Measurements from ENCODE around the gene INTS15.

DNA sequence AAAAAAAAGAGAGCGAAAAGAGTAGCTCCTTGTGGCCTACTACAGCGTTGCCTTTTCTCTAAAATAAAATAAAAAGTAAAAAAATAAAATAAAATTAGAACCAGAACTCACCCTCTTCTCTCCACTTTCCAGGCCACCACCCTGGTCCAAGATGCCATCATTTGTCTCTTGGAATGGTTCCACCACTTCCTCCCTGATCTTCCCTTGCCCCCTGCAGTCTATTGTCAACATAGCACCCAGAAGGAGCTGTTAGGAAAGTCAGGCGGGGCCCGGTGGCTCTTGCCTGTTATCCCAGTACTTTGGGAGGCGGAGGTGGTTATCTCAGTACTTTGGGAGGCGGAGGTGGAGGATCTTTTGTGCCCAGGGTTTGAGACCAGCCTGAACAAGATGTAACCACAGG, 31.0 kb upstream of the INTS15 start:
- no peak for TF ChIP-seq GATA2 (IDR thresholded peaks at IDR 0.05; ENCODE audit: low read depth, low read length)
- no peak for TF ChIP-seq GATA3 (IDR thresholded peaks at IDR 0.05; ENCODE audit: low read depth, low read length)

All from SH-SY5Y (cell line).